ENCODE data around the gene KEAP1. TPM values are rescaled to one million over a fixed set of nuclear protein-coding genes. Genes with fewer than 3 reads are reported as not detected.

Gene KEAP1
- total RNA-seq, 2 donors from 2014 or later = 30.9 to 37.6 TPM

DNA sequence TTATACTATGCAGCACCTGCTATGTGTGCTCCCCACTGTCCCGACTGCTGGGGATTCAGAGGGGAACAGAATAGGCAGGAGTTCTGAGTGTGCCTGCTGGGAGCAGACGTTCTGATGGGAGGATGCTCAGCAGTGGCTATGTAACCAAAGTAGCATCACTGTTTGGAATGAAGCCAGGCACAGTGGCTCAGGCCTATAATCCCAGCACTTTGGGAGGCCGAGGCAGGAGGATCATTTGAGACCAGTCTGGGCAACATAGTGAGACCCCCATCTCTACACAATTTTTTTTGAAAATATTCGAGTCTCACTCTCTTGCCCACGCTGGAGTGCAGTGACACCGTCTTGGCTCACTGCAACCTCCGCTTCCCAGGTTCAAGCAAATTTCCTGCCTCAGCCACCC lies 46.6 kb upstream of the KEAP1 start:
- Histone ChIP-seq H3K4me1 (peaks cover 12% of the 10 kb centered on the region), H3K4me3 (no peak overlapping the region), H3K36me3 (replicated peaks in 1 of 2; ENCODE audit: insufficient read depth in 1 of 2, low read depth in 2 of 2) (peaks cover 0 to 23% of the 10 kb centered on the region in 2 donors), H3K9me3 (no peaks in the 10 kb centered on the region), H3K27ac (no peak overlapping the region), H3K27me3 (no peaks in the 10 kb centered on the region)
- intact Hi-C loops (cut with DNase I) = no loop called here
- DNase-seq = no peak
- no peak for ATAC-seq
- 91 to 100% methylated on average over 6 to 7 of the region's 7 CpGs for WGBS, 2 donors
- no peak for TF ChIP-seq POLR2A (IDR thresholded peaks at IDR 0.05)
- no peak for TF ChIP-seq CTCF (IDR thresholded peaks at IDR 0.05)

- H3K27ac ChIP-seq = no peak overlapping the region
- no peak overlapping the region for H3K4me3 ChIP-seq
- H3K4me1 ChIP-seq = peaks cover 19% of the 10 kb centered on the region
- H3K36me3 ChIP-seq (replicated peaks in 1 of 2; ENCODE audit: insufficient read depth in 1 of 2, low read depth in 2 of 2) = peaks cover 0 to 23% of the 10 kb centered on the region in 2 donors
- WGBS, 2 donors = 92 to 93% methylated on average over 14 to 17 of the region's 18 CpGs
- intact Hi-C loops (cut with DNase I) = no loop called here
- no peak for TF ChIP-seq CTCF (IDR thresholded peaks at IDR 0.05)
- no peak for TF ChIP-seq POLR2A (IDR thresholded peaks at IDR 0.05)
- ATAC-seq (no peak), DNase-seq (no peak)
- H3K9me3 ChIP-seq = no peaks in the 10 kb centered on the region
- H3K27me3 ChIP-seq = no peaks in the 10 kb centered on the region
Observed at GRCh38 chr19:10548746-10549276, 45.7 kb upstream of the KEAP1 start.

- intact Hi-C loops (cut with DNase I) = no loop called here
- Histone ChIP-seq H3K4me1 (peaks cover 26% of the 10 kb centered on the region), H3K36me3 (replicated peaks in 1 of 2; ENCODE audit: insufficient read depth in 1 of 2, low read depth in 2 of 2) (peaks cover 0 to 16% of the 10 kb centered on the region in 2 donors), H3K27me3 (no peaks in the 10 kb centered on the region), H3K4me3 (no peak overlapping the region), H3K27ac (no peak overlapping the region), H3K9me3 (no peaks in the 10 kb centered on the region)
- WGBS, 2 donors = 93 to 100% methylated on average over 2 to 16 of the region's 17 CpGs
- no peak for ATAC-seq
- no peak for DNase-seq
- TF ChIP-seq POLR2A (IDR thresholded peaks at IDR 0.05) = no peak
- TF ChIP-seq CTCF (IDR thresholded peaks at IDR 0.05) = no peak
Observed at GRCh38 chr19:10546817-10547216, 43.7 kb upstream of the KEAP1 start.

DNA sequence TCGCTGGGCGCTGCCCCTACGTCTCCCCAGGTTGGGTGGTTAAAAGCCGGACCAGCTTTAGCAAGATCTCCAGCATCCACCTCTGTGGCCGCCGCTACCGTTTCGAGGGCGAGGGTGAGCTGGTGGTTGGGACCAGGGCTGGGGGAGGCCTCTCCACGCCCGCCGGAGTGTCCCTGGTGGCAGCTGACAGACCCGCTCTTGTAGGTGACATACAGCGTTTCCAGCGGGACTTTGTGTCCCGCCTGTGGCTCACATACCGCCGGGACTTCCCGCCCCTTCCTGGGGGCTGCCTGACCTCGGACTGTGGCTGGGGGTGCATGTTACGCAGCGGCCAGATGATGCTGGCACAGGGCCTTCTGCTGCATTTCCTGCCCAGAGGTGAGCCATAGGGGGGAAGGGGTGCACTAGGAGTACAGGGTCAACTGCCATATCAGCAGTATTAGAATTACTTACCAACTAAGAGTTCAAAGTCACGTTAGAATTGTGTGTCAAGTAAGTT lies 41.6 kb upstream of the KEAP1 start:
- intact Hi-C loops (cut with DNase I) = no loop called here
- peak in 3 of 4 donors; percentile 27 to 52 (median 31) for DNase-seq
- TF ChIP-seq POLR2A (IDR thresholded peaks at IDR 0.05) = no peak
- TF ChIP-seq CTCF (IDR thresholded peaks at IDR 0.05) = no peak

GRCh38 chr19:10544242-10544752 lies 41.1 kb upstream of the KEAP1 start:
- WGBS, 2 donors = 17 to 30% methylated on average over 10 to 18 of the region's 22 CpGs
- Histone ChIP-seq H3K27me3 (no peaks in the 10 kb centered on the region), H3K27ac (peak overlapping the region; percentile 77 to 98 (median 95)), H3K4me3 (peak overlapping the region; percentile 78 to 95), H3K4me1 (peaks cover 26% of the 10 kb centered on the region), H3K36me3 (replicated peaks in 1 of 2; ENCODE audit: insufficient read depth in 1 of 2, low read depth in 2 of 2) (peaks cover 0 to 8% of the 10 kb centered on the region in 2 donors), H3K9me3 (no peaks in the 10 kb centered on the region)
- peak; percentile 72 to 78 (median 76) for DNase-seq
- ATAC-seq = peak; percentile 20
- TF ChIP-seq CTCF (IDR thresholded peaks at IDR 0.05) = no peak
- no peak for TF ChIP-seq POLR2A (IDR thresholded peaks at IDR 0.05)
- intact Hi-C loops (cut with DNase I) = no loop called here

More for the DNA sequence above, 41.6 kb upstream of the KEAP1 start:
- peaks cover 0 to 10% of the 10 kb centered on the region in 2 donors for H3K36me3 ChIP-seq (replicated peaks in 1 of 2; ENCODE audit: insufficient read depth in 1 of 2, low read depth in 2 of 2)
- peaks cover 26% of the 10 kb centered on the region for H3K4me1 ChIP-seq
- H3K9me3 ChIP-seq = no peaks in the 10 kb centered on the region
- H3K27me3 ChIP-seq = no peaks in the 10 kb centered on the region
- H3K27ac ChIP-seq = peak overlapping the region; percentile 77 to 98 (median 95)
- no peak overlapping the region for H3K4me3 ChIP-seq
- WGBS, 2 donors = 0 to 33% methylated on average over 1 to 23 of the region's 23 CpGs
- no peak for ATAC-seq
